Measurements from ENCODE around the gene CBARP.

The CBARP gene

GRCh38 chr19:1227304-1228054 lies 10.3 kb downstream of the CBARP start:
- no peak for DNase-seq (ENCODE audit: low spot score)

GRCh38 chr19:1226522-1227303 lies 11.1 kb downstream of the CBARP start:
- no peak for DNase-seq (ENCODE audit: low spot score)

- DNase-seq (ENCODE audit: low spot score): no peak
Observed at GRCh38 chr19:1226227-1226518, 11.6 kb downstream of the CBARP start.

DNA sequence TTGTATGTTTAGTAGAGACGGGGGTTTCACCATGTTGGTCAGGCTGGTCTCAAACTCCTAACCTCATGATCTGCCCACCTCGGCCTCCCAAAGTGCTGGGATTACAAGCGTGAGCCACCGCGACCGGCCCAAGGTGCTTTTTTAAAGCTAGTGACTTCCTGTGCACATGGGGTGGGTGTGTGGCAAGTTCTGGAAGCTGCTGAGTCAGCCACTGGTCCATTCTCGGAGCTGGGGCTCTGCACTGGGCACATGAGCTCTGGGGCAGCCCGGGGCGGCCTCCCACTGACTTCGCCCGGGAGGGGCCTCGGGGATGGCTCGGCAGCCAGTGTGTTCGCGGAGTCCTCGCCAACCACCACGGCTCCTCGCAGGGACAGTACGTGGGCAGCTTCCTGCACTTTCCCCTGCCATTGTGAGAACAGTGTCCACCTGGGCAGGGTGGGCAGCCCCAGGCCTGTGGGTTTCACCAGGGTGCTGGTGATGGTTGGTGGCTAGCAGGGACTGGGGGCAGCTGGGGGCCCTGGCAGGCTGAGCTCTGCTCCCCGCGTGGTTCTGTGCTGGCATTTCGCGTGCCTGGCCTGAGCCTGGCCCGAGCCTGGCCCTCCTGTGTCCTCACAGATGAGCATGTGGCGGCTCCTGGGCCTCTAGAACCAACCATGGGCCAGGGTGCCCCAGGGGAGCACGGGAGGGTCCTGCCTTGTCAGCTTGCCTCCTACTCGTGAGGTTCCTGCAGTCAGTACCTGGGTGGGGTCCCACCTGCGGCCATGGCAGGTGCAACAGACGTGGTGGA lies 12.2 kb downstream of the CBARP start:
- no peak for DNase-seq (ENCODE audit: low spot score)

DNA sequence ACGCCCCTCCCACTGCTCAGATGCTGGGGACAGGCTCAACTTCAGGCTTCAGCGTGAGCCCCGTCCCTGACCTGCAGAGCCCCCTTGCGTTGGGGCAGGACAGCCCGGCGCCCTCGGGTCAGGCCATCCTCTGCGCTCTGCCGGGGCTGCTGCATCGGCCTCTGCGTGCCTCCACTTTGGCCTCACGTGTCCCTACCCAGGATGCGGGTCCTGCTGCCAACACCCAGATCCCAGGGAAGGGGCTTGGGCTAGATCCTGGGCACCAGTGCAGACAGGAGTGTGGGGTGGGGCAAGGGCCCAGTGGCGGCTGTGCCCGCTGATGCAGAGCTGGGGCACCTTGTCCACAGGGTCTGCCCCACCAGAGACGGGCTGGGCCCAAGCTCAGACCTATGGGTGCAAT lies 13.0 kb downstream of the CBARP start:
- DNase-seq (ENCODE audit: low spot score): no peak

GRCh38 chr19:1224047-1224825 lies 13.6 kb downstream of the CBARP start:
- DNase-seq (ENCODE audit: low spot score): no peak

DNA sequence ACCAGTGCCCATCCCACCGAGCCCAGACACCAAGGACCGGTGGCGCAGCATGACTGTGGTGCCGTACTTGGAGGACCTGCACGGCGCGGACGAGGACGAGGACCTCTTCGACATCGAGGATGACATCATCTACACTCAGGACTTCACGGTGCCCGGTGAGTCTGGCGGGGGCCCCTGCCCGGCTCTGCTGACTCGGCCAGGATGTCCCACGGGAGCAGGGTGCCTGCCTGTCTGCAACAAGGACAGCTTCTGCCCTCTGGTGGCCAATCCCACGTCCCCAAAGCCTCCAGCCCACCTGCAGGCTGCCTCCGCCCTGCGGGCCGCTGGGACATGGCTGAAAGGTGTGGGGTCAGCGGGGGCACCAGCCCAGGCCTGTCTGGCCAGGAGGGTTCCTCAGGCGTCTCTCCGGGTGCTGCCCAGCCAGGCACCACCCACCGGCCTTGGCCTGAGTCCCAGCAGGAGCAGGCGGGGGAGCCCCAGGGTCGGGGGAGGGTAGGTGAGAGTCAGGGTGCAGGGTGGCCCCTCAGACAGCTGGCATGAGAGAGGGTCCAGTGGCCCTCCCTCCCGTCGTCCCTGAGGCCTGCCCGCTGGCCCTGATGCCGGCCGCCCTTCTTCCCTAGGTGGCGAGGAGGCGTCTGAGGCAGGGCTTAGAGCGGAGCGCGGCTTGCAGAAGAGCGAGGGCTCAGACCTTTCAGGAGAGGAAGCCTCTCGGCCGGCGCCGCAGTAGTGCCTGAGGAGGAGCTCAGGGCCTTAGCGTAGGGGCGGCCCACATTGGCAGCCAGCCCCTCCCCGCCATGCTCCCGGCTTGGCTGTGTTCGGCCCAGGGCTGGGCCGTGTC lies 14.6 kb downstream of the CBARP start:
- no peak for DNase-seq (ENCODE audit: low spot score)

DNA sequence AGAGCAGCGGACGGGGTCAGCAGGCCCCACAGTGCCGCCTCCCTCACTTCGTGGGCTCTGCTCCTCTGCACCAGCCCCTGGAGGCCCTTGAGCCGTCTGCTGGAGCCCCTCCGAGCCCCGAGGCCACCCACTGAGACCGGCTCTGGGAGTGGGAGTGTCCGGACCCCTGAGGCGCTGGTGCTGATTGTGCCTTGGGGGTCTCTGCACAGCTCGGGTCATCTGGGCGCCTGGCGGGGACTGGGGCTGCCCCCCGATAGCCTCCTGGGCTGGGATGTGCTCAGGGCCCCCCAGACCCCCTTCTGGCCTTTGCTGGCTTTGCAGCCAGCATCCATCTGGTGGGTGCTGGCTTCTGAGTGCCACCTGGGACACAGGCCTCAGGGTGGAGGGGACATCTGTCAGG lies 15.4 kb downstream of the CBARP start:
- DNase-seq (ENCODE audit: low spot score): no peak

DNA sequence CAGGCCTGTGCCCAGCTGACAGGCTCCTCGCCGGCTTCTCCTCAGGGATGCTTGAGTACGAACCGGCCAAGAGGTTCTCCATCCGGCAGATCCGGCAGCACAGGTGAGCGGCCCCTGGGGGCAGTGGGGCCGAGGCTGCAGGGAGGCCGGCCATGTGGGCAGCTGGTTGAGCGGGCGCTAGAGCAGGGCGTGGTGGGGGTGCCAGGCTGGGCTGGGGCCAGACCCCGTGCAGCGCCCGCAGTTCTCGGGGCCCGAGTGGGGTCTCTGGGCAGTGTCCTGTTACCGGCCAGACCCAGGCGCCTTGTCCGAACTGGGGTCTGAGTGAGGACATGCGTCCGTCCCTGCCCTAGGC lies 15.9 kb downstream of the CBARP start:
- no peak for DNase-seq (ENCODE audit: low spot score)

DNA sequence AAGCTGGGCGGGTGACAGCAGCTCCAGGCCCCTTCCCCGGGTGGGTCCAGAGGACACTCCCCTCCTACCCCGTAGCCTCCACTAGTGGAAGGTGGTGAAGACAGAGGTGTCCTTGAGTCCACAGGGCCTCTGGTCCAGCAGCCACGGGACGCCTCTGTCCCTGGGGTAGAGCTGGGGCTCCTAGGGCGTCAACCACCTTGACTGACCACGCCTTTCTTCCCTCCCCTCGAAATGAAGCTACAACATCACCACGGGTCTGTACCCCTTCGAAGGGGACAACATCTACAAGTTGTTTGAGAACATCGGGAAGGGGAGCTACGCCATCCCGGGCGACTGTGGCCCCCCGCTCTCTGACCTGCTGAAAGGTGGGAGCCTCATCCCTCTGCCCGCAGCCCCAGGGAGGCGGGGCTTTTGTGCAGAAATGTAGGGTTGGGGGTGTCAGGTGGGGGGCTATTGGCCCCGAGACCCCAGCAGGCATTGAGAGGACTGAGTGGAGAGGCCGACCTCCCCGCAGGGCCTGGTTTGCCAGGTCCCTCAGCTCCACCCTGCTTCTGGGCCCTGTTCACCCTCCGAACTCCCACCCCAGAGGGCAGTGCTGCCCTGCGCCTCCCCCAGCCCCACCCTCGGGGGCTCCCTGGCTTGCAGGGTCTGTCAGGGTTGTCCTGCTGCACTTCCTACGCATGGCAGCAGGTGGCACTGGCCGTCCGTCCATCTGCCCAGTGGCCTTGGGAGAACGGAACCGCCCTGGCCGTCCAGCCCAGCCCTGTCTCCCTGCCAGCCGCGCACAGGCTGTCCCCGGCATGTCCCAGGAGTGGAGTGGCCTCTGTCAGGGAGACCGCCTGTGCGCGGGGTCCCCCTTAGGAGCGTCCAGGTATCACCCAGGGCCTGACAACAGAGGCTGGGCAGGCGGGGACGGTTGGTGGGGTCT lies 16.6 kb downstream of the CBARP start:
- DNase-seq (ENCODE audit: low spot score): no peak

GRCh38 chr19:1220477-1220930 lies 17.3 kb downstream of the CBARP start:
- no peak for DNase-seq (ENCODE audit: low spot score)

GRCh38 chr19:1219786-1220476 lies 17.9 kb downstream of the CBARP start:
- DNase-seq (ENCODE audit: low spot score): no peak

DNA sequence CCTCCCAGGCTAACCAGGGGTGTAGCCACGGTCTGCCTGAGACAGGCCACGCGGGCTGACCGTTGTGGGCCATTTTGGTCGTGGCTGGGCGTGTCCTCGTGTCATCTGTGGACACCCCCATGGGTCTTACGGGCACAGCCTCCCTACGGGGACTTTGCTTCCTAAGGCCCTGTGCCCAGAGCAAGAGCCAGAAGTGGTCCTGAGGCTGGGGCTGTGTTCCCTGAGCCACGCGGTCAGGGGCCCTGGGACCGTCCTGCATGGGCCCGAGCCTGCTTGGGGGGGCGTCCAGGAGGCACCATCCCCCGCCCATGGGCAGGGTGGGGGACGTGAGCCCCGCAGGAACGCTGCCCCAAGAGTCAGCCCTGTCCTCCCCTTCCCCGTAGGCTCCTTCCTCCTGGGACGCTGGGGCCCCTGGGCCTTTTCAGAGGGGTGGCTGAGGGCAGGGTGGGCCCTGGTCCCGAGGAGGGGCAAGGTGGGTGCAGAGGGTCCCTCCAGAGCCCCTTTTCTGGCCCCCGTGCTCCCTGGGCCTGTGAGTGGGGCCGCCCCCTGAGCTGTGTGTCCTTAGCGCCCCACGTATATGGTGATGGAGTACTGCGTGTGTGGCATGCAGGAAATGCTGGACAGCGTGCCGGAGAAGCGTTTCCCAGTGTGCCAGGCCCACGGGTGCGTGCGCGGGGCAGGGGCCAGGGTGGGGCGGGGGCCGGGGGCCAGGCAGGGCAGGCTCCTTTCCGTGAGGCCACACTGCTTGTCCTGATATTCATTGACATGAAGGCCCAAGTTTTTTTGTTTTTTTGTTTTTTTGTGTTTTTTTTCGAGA lies 18.8 kb downstream of the CBARP start:
- DNase-seq (ENCODE audit: low spot score): no peak

DNA sequence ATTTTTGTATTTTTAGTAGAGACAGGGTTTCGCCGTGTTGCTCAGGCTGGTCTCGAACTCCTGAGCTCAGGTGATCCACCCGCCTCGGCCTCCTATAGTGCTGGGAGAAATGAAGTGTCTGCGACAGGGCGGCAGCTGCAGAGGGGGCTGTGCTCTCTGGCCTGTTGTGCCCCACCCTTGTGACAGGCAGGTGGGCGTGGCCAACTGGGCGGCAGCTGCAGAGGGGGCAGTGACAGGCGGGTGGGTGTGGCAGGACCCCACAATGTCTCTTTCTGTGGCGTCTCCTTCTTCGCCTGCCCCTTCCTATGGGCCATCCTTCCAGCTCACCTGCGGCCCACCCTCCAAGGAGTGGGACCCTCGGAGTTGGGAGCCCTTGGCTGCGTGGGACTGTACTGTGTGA lies 20.4 kb downstream of the CBARP start:
- no peak for DNase-seq (ENCODE audit: low spot score)

DNA sequence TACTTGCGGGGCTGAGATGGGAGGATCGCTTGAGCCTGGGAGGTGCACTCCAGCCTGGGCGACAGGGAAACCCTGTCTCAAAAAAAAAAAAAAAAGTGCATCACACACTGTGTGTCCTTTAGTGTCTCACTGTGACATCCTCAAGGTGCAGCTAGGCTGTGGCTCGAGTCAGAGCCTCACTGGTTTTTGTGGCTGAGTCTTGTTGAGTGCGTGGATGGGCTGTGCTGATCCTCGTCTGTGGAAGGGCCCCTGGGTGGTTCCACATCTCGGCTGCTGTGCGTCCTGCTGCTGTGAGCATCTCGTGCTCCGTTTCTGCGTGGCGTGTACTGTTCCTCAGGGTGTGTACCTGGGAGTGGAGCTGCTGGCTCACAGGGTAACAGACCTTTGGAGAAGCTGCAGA lies 21.0 kb downstream of the CBARP start:
- DNase-seq (ENCODE audit: low spot score): no peak

GRCh38 chr19:1214862-1215731 lies 22.7 kb downstream of the CBARP start:
- no peak for DNase-seq (ENCODE audit: low spot score)

DNA sequence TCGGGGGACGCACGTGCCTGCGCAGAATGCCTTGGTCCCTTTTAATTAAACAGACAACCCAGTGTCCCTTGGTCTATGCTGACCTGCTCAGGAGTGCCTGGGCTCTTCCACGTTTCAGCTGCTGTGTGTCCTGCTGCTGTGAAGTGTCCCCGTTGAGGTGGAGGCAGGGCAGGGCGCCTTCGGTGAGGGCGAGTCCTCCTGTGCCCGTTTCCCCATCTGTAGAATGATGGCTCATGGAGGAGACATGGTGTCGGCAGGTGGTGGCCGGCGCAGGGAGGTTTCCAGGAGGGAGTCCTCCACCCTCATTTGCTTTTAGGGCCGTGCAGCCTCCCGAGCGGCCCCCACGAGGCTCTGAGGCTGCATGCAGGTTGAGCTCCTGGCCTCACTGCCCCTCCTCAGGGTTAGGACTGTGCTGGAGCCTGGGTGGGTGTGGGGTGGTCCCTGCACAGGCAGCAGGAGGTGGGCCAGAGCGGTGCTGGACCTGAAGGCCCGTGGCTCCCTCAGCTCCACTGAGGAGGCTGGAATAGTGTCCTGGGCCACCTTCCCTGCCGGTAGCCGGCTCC lies 23.4 kb downstream of the CBARP start:
- no peak for DNase-seq (ENCODE audit: low spot score)

Measured in COLO829 (cell line).